ENCODE data around the gene TMEM254. TPM values are rescaled to one million over a fixed set of nuclear protein-coding genes. Genes with fewer than 3 reads are reported as not detected.

TMEM254 gene
- total RNA-seq, 2 experiments from 2014 or later: 11.7 to 12.3 TPM

- Mint-ChIP-seq H3K4me3 (no peak overlapping the region), H3K9me3 (no peaks in the 10 kb centered on the region), H3K4me1 (ENCODE audit: low read depth) (no peaks in the 10 kb centered on the region), H3K27ac (no peak overlapping the region), H3K27me3 (peaks cover 1% of the 10 kb centered on the region), H3K36me3 (ENCODE audit: low read depth) (no peaks in the 10 kb centered on the region)
- ChIA-PET POLR2A (no interaction called here), CTCF (no interaction called here)
- no peak for DNase-seq
- intact Hi-C loops (cut with micrococcal nuclease): no loop called here
- ATAC-seq: no peak
- TF ChIP-seq CTCF (IDR thresholded peaks at IDR 0.05): no peak
These were observed 21.7 kb downstream of the TMEM254 start for GRCh38 chr10:80100116-80100515.

- POLR2A ChIA-PET: no interaction called here
- no peak for ATAC-seq
- intact Hi-C loops (cut with micrococcal nuclease): no loop called here
These were observed 22.6 kb downstream of the TMEM254 start for GRCh38 chr10:80100861-80101695.

GRCh38 chr10:80104066-80104926 lies 25.8 kb downstream of the TMEM254 start:
- H3K36me3 Mint-ChIP-seq (ENCODE audit: low read depth): peaks cover 2% of the 10 kb centered on the region
- no peak for DNase-seq
- no peak for TF ChIP-seq CTCF (IDR thresholded peaks at IDR 0.05)
- ChIA-PET POLR2A (no interaction called here), CTCF (no interaction called here)
- ATAC-seq: peak; percentile 42
- peaks cover 13% of the 10 kb centered on the region for H3K9me3 Mint-ChIP-seq
- intact Hi-C loops (cut with micrococcal nuclease): no loop called here
- no peaks in the 10 kb centered on the region for H3K27me3 Mint-ChIP-seq
- H3K4me3 Mint-ChIP-seq: no peak overlapping the region
- no peak overlapping the region for H3K27ac Mint-ChIP-seq
- H3K4me1 Mint-ChIP-seq (ENCODE audit: low read depth): no peaks in the 10 kb centered on the region

More at GRCh38 chr10:80100861-80101695, 22.6 kb downstream of the TMEM254 start:
- no peaks in the 10 kb centered on the region for H3K36me3 Mint-ChIP-seq (ENCODE audit: low read depth)
- no peak overlapping the region for H3K4me3 Mint-ChIP-seq
- no peak for DNase-seq
- CTCF ChIA-PET: interaction anchor here (0.6 kb wide), 1 partner anchor 42 kb away, joined by 3 read pairs; no protein-coding TSS in a partner anchor
- H3K4me1 Mint-ChIP-seq (ENCODE audit: low read depth): no peaks in the 10 kb centered on the region
- H3K27me3 Mint-ChIP-seq: peaks cover 1% of the 10 kb centered on the region
- no peak overlapping the region for H3K27ac Mint-ChIP-seq
- no peak for TF ChIP-seq CTCF (IDR thresholded peaks at IDR 0.05)
- H3K9me3 Mint-ChIP-seq: no peaks in the 10 kb centered on the region

- ATAC-seq: no peak
- intact Hi-C loops (cut with micrococcal nuclease): no loop called here
- Mint-ChIP-seq H3K27me3 (no peaks in the 10 kb centered on the region), H3K9me3 (peaks cover 18% of the 10 kb centered on the region), H3K4me3 (no peak overlapping the region), H3K27ac (no peak overlapping the region), H3K36me3 (ENCODE audit: low read depth) (peaks cover 3% of the 10 kb centered on the region), H3K4me1 (ENCODE audit: low read depth) (no peaks in the 10 kb centered on the region)
- TF ChIP-seq CTCF (IDR thresholded peaks at IDR 0.05): no peak
- peak; percentile 6 for DNase-seq
- ChIA-PET POLR2A (no interaction called here), CTCF (interaction anchor here (0.9 kb wide), 1 partner anchor 18 kb away, joined by 3 read pairs; no protein-coding TSS in a partner anchor)
These were observed 30.2 kb downstream of the TMEM254 start for GRCh38 chr10:80108576-80109239.

Measured in activated CD8-positive, alpha-beta T cell treated with anti-CD3 and anti-CD28 coated beads for 36 hours (primary cell).